MM.1S (cell line): ENCODE measurements around the gene OVCH1.

Experiments
- DNase-seq: peaks from one replicate; pipeline ENCODE4 v3.0.0-alpha.2; 2015
- H2AFZ ChIP-seq: fragments of 300-600 bp; sonication (generic); 2 replicates; pipeline ENCODE4 v1.6.0; 2016; ENCODE audit warnings: antibody characterized with exemption, low read length
- H3F3A ChIP-seq: fragments of 300-600 bp; sonication (generic); 2 replicates; pipeline ENCODE4 v1.6.1; 2016; ENCODE audit warnings: mild to moderate bottlenecking, antibody characterized with exemption, low read length, moderate library complexity, mixed read lengths; ENCODE audit not compliant: insufficient read depth
- H3K27ac ChIP-seq: fragments of 300-600 bp; sonication (generic); 2 replicates; pipeline ENCODE4 v1.5.1; 2016; ENCODE audit warnings: mild to moderate bottlenecking, low read length
- H3K27me3 ChIP-seq: fragments of 300-600 bp; sonication (generic); replicated peaks from 2 replicates; pipeline ENCODE4 v1.6.0; 2016; ENCODE audit warnings: low read length; ENCODE audit not compliant: insufficient read depth
- H3K36me3 ChIP-seq: fragments of 300-600 bp; sonication (generic); replicated peaks from 2 replicates; pipeline ENCODE4 v1.6.1; 2016; ENCODE audit warnings: mild to moderate bottlenecking, low read length, mixed read lengths; ENCODE audit not compliant: insufficient read depth
- H3K4me1 ChIP-seq: fragments of 300-600 bp; sonication (generic); 2 replicates; pipeline ENCODE4 v1.6.1; 2016; ENCODE audit warnings: low read length, mixed read lengths
- H3K4me2 ChIP-seq: fragments of 300-600 bp; sonication (generic); 2 replicates; pipeline ENCODE4 v1.6.0; 2016; ENCODE audit warnings: low read depth, low read length
- H3K4me3 ChIP-seq: fragments of 300-600 bp; sonication (generic); 2 replicates; pipeline ENCODE4 v1.5.1; 2016; ENCODE audit warnings: low read length, mixed read lengths
- H3K79me2 ChIP-seq: fragments of 300-600 bp; sonication (generic); 2 replicates; pipeline ENCODE4 v1.6.1; 2016; ENCODE audit warnings: mixed run types, low read length, mixed read lengths
- H3K9ac ChIP-seq: fragments of 300-600 bp; sonication (generic); 2 replicates; pipeline ENCODE4 v1.6.1; 2016; ENCODE audit warnings: low read length, mixed read lengths
- H3K9me2 ChIP-seq: fragments of 300-600 bp; sonication (generic); replicated peaks from 2 replicates; pipeline ENCODE4 v1.6.1; 2016; ENCODE audit warnings: mild to moderate bottlenecking, low read length, mixed read lengths; ENCODE audit not compliant: insufficient read depth
- H3K9me3 ChIP-seq: fragments of 300-600 bp; sonication (generic); replicated peaks from 2 replicates; pipeline ENCODE4 v1.6.1; 2016; ENCODE audit warnings: mild to moderate bottlenecking, low read length, mixed read lengths; ENCODE audit not compliant: insufficient read depth
- H4K20me1 ChIP-seq: fragments of 300-600 bp; sonication (generic); 2 replicates; pipeline ENCODE4 v1.6.1; 2016; ENCODE audit warnings: mild to moderate bottlenecking, low read length, moderate library complexity, mixed read lengths; ENCODE audit not compliant: insufficient read depth
- EZH2 ChIP-seq: fragments of 300-600 bp; sonication (generic); optimal IDR thresholded peaks from 2 replicates; pipeline ENCODE3; 2017; ENCODE audit warnings: low read depth, mild to moderate bottlenecking, antibody characterized with exemption, low read length, mixed read lengths
- EZH2phosphoT487 ChIP-seq: fragments of 300-600 bp; sonication (generic); IDR thresholded peaks from 2 replicates; pipeline ENCODE4 v1.6.1; 2018; ENCODE audit warnings: antibody characterized with exemption, low read length
- TF ChIP-seq, protein P1 (sequence below): fragments of 300-600 bp; sonication (generic); IDR thresholded peaks from 2 replicates; pipeline ENCODE4 v1.5.1; 2016; ENCODE audit warnings: antibody characterized with exemption, low read length, mixed read lengths

OVCH1 gene

GRCh38 chr12:29430716-29431044 lies 66.8 kb downstream of the OVCH1 start:
- H3K4me1 ChIP-seq = no peaks in the 10 kb centered on the region
- H3K9me2 ChIP-seq = no peaks in the 10 kb centered on the region
- no peaks in the 10 kb centered on the region for H4K20me1 ChIP-seq
- no peaks in the 10 kb centered on the region for H3F3A ChIP-seq
- H3K79me2 ChIP-seq = no peaks in the 10 kb centered on the region
- H3K27me3 ChIP-seq = no peaks in the 10 kb centered on the region
- no peaks in the 10 kb centered on the region for H3K9me3 ChIP-seq
- no peak for DNase-seq
- no peak overlapping the region for H3K27ac ChIP-seq
- TF ChIP-seq EZH2 (no peak), EZH2phosphoT487 (no peak)
- TF ChIP-seq, protein P1, sequence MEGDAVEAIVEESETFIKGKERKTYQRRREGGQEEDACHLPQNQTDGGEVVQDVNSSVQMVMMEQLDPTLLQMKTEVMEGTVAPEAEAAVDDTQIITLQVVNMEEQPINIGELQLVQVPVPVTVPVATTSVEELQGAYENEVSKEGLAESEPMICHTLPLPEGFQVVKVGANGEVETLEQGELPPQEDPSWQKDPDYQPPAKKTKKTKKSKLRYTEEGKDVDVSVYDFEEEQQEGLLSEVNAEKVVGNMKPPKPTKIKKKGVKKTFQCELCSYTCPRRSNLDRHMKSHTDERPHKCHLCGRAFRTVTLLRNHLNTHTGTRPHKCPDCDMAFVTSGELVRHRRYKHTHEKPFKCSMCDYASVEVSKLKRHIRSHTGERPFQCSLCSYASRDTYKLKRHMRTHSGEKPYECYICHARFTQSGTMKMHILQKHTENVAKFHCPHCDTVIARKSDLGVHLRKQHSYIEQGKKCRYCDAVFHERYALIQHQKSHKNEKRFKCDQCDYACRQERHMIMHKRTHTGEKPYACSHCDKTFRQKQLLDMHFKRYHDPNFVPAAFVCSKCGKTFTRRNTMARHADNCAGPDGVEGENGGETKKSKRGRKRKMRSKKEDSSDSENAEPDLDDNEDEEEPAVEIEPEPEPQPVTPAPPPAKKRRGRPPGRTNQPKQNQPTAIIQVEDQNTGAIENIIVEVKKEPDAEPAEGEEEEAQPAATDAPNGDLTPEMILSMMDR = no peak
- no peak overlapping the region for H3K9ac ChIP-seq
- H3K36me3 ChIP-seq = no peaks in the 10 kb centered on the region
- no peak overlapping the region for H3K4me3 ChIP-seq
- H2AFZ ChIP-seq = no peak overlapping the region
- H3K4me2 ChIP-seq = no peak overlapping the region

GRCh38 chr12:29429999-29430715 lies 67.3 kb downstream of the OVCH1 start:
- no peak overlapping the region for H3K9ac ChIP-seq
- H2AFZ ChIP-seq = no peak overlapping the region
- no peak for DNase-seq
- no peak overlapping the region for H3K4me2 ChIP-seq
- TF ChIP-seq EZH2 (no peak), EZH2phosphoT487 (no peak)
- TF ChIP-seq, protein P1 = no peak
- no peaks in the 10 kb centered on the region for H3K9me3 ChIP-seq
- H3K4me1 ChIP-seq = no peaks in the 10 kb centered on the region
- no peaks in the 10 kb centered on the region for H3K79me2 ChIP-seq
- no peaks in the 10 kb centered on the region for H3K27me3 ChIP-seq
- H3K9me2 ChIP-seq = no peaks in the 10 kb centered on the region
- no peaks in the 10 kb centered on the region for H3K36me3 ChIP-seq
- no peaks in the 10 kb centered on the region for H3F3A ChIP-seq
- H3K27ac ChIP-seq = no peak overlapping the region
- no peaks in the 10 kb centered on the region for H4K20me1 ChIP-seq
- H3K4me3 ChIP-seq = no peak overlapping the region

DNA sequence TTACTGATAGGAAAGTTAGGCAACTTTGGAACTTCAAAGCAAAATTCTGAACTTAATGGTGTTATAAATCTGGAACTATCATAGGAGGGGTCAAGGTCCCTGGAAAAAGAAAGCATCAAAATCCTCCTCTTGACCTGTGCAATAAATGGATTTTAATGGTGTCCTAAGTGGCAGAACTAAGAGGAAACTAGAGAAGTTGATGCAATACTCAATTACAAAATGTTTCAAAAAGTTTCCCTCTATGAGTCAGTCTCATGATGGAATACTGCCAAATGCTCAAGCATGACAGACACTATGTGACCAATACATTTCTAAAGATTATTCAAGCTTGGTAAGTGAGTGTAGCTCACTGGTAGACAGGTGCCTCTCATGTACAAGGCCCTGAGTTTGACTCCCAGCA lies 68.9 kb downstream of the OVCH1 start:
- H2AFZ ChIP-seq = no peak overlapping the region
- H3K9me2 ChIP-seq = no peaks in the 10 kb centered on the region
- H3K9ac ChIP-seq = no peak overlapping the region
- H3K27ac ChIP-seq = no peak overlapping the region
- H3K79me2 ChIP-seq = no peaks in the 10 kb centered on the region
- H3K4me1 ChIP-seq = no peaks in the 10 kb centered on the region
- H4K20me1 ChIP-seq = no peaks in the 10 kb centered on the region
- no peak overlapping the region for H3K4me3 ChIP-seq
- no peaks in the 10 kb centered on the region for H3K9me3 ChIP-seq
- no peak for DNase-seq
- no peak overlapping the region for H3K4me2 ChIP-seq
- TF ChIP-seq, protein P1 = no peak
- TF ChIP-seq EZH2phosphoT487 = no peak
- TF ChIP-seq EZH2 = no peak
- H3K36me3 ChIP-seq = no peaks in the 10 kb centered on the region
- no peaks in the 10 kb centered on the region for H3K27me3 ChIP-seq
- H3F3A ChIP-seq = no peaks in the 10 kb centered on the region
